Measurements from ENCODE around the gene AUNIP. TPM values are rescaled to one million over a fixed set of nuclear protein-coding genes. Genes with fewer than 3 reads are reported as not detected.

The AUNIP gene, protein sequence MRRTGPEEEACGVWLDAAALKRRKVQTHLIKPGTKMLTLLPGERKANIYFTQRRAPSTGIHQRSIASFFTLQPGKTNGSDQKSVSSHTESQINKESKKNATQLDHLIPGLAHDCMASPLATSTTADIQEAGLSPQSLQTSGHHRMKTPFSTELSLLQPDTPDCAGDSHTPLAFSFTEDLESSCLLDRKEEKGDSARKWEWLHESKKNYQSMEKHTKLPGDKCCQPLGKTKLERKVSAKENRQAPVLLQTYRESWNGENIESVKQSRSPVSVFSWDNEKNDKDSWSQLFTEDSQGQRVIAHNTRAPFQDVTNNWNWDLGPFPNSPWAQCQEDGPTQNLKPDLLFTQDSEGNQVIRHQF
- total RNA-seq: 1 to 10 TPM; 8.4 to 9.1 TPM

DNA sequence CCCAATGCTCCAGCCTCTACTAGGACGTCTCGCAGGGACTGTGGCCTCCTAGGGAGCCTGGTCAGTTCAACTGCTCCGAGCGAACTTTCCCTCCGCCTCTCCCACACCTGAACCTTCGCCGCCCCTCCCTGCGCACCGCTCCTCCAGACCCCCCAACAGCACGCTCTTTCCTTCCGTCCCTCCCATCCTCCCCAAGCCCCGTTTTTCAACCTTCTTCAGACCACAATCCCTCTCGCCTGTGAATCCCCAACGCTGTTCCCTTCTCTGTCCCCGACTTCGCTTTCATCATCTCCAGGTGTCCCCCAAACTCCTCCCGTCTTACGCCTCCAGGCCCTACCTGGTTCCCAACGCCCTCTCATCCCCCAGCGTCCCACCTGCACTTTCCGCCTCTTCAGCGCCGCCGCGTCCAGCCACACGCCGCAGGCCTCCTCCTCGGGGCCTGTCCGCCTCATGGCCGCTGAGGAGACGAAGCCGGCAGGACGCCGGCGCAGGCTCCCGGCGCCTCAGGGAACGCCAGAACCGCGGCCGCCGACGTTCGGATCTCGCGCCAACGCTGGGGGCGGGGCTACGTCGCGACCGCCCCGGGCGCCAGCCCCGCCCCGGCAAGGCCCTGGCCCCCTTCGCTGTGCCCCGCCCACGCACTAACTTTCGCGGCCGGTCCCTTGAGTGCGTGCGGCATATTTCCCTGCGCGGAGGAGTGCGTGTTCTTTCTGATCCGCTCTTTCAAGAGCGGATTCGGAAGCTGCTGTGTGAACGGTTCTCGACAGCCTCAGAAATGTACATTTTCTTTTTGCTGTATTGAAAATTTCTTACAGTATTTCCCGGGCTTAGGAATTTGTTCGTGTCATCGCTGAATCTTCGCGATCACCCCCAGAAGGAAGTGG, at the start of gene AUNIP:
Gene AUNIP (minus strand): TSS at position 552 of the 884 bp plus-strand sequence. CDS start 100 bp downstream, at position 452.
- H3K4me3 Mint-ChIP-seq: peak within 1 kb of the TSS; percentile 92
- no peaks in the 10 kb centered on the region for H3K9me3 Mint-ChIP-seq
- intact Hi-C loops (cut with micrococcal nuclease): loop anchor here (1.0 kb wide), 3 partner anchors 16 to 139 kb away; partner anchors contain the start of genes PAFAH2 and PAQR7
- peak within 1 kb of the TSS; percentile 87 for H3K27ac Mint-ChIP-seq
- H3K36me3 Mint-ChIP-seq (ENCODE audit: low read depth): no peaks in the 10 kb centered on the region
- peaks cover 15% of the 10 kb centered on the region for H3K4me1 Mint-ChIP-seq (ENCODE audit: low read depth)
- peak; percentile 92 for DNase-seq
- CTCF ChIA-PET: interaction anchor here (0.5 to 1.0 kb wide), 3 partner anchors 36 to 238 kb away, joined by 3 to 6 read pairs (median 4); no protein-coding TSS in a partner anchor
- H3K27me3 Mint-ChIP-seq (ENCODE audit: low read depth): no peaks in the 10 kb centered on the region

DNA sequence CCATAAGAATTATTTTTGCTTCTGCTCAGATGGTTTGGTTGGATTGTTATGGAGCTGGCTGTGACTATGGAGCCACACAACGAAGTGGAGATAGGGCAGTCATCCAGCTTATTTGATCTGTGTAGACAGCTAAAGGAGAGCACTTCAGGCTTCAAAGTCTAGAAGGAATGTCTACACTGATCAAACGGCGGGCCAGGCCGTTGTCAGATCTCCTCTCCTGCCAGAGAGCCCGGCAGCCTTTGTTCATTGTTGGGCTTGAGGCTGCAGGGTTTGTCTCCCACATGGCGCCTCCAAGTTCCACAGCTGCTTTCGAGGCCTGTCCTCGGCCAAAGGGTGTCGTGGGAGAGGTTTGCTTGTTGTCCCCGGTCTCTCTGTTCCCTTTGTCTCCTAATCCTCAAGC, 49.8 kb upstream of the AUNIP start:
- no peaks in the 10 kb centered on the region for H3K9me3 Mint-ChIP-seq

DNA sequence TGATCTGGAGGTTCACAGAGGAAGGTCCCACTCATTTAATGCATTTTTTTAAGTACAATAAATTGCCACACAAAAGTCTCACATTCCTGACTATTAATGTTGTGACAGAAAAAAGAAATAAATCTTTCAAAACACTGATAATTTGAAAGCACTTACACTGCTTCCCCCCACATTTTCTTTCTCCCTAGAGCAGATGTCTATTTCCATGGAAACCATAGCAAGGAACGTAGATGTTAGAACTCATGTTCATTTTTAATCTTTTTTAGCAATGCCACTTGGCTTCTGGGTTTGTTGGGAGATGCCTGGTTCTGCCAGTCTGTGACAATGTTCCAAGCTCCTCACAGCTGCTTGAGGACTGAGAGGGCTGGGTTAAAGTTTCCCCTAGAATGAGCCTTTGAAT, 48.9 kb upstream of the AUNIP start:
- Mint-ChIP-seq H3K27me3 (ENCODE audit: low read depth) (no peaks in the 10 kb centered on the region), H3K9me3 (no peaks in the 10 kb centered on the region), H3K27ac (no peak overlapping the region), H3K36me3 (ENCODE audit: low read depth) (peaks cover 18% of the 10 kb centered on the region), H3K4me1 (ENCODE audit: low read depth) (peaks cover 24% of the 10 kb centered on the region), H3K4me3 (no peak overlapping the region)
- DNase-seq: no peak
- CTCF ChIA-PET: no interaction called here
- intact Hi-C loops (cut with micrococcal nuclease): loop anchor here (5.0 kb wide), 2 partner anchors 86 to 564 kb away; partner anchors contain the start of gene HMGN2

More for the DNA sequence above, 49.8 kb upstream of the AUNIP start:
- H3K27ac Mint-ChIP-seq: no peak overlapping the region
- no peak overlapping the region for H3K4me3 Mint-ChIP-seq
- H3K36me3 Mint-ChIP-seq (ENCODE audit: low read depth): peaks cover 13% of the 10 kb centered on the region
- CTCF ChIA-PET: no interaction called here
- DNase-seq: no peak
- H3K27me3 Mint-ChIP-seq (ENCODE audit: low read depth): no peaks in the 10 kb centered on the region
- intact Hi-C loops (cut with micrococcal nuclease): loop anchor here (5.0 kb wide), 2 partner anchors 87 to 563 kb away; partner anchors contain the start of gene HMGN2
- peaks cover 21% of the 10 kb centered on the region for H3K4me1 Mint-ChIP-seq (ENCODE audit: low read depth)

DNA sequence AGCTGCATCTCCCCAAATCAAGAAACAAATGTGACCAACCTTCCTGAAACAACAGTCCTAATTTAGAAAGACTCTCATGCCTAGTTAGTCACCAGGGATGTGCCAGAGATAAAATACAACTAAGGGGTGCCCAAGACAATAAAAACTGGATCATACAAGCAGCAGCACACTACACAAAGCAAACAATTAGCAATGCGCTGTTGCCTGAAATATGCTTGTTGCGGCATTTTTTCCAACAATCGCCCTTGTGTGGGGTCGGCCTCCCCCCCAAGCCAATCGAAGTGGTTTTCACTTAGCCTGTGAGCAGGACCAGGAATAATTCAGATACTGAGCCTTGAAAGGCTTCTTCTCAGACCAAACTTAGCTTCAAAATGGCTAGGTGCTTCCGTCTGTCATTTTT, 48.3 kb upstream of the AUNIP start:
- intact Hi-C loops (cut with micrococcal nuclease): loop anchor here (2.0 to 5.0 kb wide), 3 partner anchors 85 to 565 kb away; partner anchors contain the start of genes HMGN2 and PDIK1L
- Mint-ChIP-seq H3K4me1 (ENCODE audit: low read depth) (peaks cover 28% of the 10 kb centered on the region), H3K27ac (no peak overlapping the region), H3K9me3 (no peaks in the 10 kb centered on the region), H3K27me3 (ENCODE audit: low read depth) (no peaks in the 10 kb centered on the region), H3K36me3 (ENCODE audit: low read depth) (peaks cover 23% of the 10 kb centered on the region), H3K4me3 (peak overlapping the region; percentile 28)
- no peak for DNase-seq
- CTCF ChIA-PET: interaction anchor here (1.9 kb wide), 1 partner anchor 14 kb away, joined by 5 read pairs; no protein-coding TSS in a partner anchor

DNA sequence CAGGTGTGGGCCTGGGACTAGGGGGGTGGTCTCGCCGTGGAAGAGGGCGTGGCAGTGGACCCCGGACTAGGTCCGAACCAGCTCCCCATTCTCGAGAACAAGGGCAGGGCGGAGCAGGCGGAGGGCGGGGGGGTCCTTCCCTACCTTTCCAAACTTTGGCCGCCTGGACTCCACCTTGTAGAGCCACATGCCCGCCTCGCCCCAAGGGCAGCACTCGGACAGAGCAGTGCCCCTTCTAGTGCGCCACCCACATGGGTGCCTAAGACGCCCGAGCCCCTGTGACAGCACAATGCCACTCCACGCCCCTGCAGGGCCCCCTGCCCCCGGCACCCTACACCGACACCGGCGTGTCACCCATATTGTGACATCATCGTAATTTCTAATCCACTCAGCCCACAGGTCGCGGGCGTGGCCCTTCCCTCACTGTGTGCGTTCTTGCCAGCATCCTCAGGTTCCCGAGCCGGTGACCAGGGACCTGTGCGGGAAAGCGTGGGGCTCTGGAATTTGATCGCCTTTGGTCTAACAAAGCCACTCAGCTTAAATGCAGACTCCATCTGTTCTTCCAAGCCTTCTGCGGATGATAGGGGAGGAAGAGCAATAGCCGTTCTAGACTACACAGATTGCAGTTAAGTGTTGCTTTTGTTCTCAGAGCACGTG, 47.5 kb upstream of the AUNIP start:
- CTCF ChIA-PET: interaction anchor here (1.9 kb wide), 1 partner anchor 15 kb away, joined by 5 read pairs; no protein-coding TSS in a partner anchor
- Mint-ChIP-seq H3K36me3 (ENCODE audit: low read depth) (peaks cover 27% of the 10 kb centered on the region), H3K4me3 (peak overlapping the region; percentile 94), H3K4me1 (ENCODE audit: low read depth) (peaks cover 29% of the 10 kb centered on the region), H3K27me3 (ENCODE audit: low read depth) (no peaks in the 10 kb centered on the region), H3K9me3 (no peaks in the 10 kb centered on the region), H3K27ac (peak overlapping the region; percentile 53)
- intact Hi-C loops (cut with micrococcal nuclease): loop anchor here (1.0 to 5.0 kb wide), 5 partner anchors 16 to 566 kb away; partner anchors contain the start of genes HMGN2 and PDIK1L
- peak; percentile 35 for DNase-seq

DNA sequence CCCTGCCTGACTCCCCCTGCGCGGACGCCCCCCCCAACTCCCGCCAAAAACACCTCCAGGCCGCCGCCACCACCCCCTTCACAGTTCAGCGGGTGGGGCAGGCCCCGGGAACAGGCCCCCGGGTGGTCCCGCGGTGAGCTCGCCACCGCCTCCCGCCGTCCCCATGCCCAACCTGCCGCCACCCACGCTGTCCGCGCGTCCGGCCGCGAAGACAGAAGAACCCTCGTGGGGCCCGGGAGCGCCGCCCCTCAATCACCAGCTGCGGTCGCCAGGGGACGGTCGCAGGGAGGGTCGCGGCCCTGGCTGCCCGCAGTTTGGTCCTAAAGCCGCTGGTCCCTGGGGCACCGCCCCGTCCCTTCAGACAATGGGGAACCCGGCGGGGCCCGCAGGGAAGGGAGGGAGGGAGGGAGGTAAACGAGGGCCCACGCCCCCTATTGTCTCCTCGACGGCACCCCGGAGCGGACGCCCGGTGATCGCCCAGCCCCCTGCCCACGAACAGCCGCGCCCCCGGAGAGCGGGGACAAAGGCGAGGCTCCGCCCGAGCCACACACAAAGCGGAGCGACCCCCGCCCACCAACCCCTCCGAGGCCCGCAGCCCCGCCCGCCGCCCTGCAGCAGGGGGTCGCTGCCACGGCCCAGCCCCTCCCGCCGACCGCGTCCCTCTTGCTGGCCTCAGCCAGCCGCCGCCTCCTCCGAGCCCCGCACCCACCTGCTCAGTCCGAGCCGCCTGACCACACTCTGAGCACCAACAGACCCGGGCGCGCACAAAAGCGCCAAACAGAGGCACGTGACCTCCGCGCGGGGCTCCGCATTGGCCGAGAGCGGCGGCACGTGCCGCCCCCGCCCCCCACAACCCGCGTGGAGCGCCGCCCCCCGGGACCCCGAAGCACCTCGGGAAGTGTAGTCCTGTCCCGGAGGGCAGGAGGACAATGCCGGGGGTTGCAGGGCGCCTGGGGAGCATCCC, 46.7 kb upstream of the AUNIP start, which contains the start of gene STMN1:
Gene STMN1 (minus strand): TSS at position 740 of the 964 bp plus-strand sequence. CDS start 1,743 bp downstream, outside the sequence.
- H3K27me3 Mint-ChIP-seq (ENCODE audit: low read depth): no peaks in the 10 kb centered on the region
- peak within 1 kb of the TSS; percentile 94 for H3K4me3 Mint-ChIP-seq
- peak within 1 kb of the TSS; percentile 90 for H3K27ac Mint-ChIP-seq
- H3K36me3 Mint-ChIP-seq (ENCODE audit: low read depth): peaks cover 35% of the 10 kb centered on the region
- peak; percentile 94 for DNase-seq
- intact Hi-C loops (cut with micrococcal nuclease): loop anchor here (1.0 to 5.0 kb wide), 7 partner anchors 16 to 566 kb away; partner anchors contain the start of genes HMGN2, PAFAH2, PAQR7 and PDIK1L
- CTCF ChIA-PET: interaction anchor here (0.7 to 2.9 kb wide), 6 partner anchors 8 to 684 kb away, joined by 3 to 19 read pairs (median 4); partner anchors contain the start of gene PAFAH2
- H3K9me3 Mint-ChIP-seq: no peaks in the 10 kb centered on the region
- H3K4me1 Mint-ChIP-seq (ENCODE audit: low read depth): peaks cover 29% of the 10 kb centered on the region

DNA sequence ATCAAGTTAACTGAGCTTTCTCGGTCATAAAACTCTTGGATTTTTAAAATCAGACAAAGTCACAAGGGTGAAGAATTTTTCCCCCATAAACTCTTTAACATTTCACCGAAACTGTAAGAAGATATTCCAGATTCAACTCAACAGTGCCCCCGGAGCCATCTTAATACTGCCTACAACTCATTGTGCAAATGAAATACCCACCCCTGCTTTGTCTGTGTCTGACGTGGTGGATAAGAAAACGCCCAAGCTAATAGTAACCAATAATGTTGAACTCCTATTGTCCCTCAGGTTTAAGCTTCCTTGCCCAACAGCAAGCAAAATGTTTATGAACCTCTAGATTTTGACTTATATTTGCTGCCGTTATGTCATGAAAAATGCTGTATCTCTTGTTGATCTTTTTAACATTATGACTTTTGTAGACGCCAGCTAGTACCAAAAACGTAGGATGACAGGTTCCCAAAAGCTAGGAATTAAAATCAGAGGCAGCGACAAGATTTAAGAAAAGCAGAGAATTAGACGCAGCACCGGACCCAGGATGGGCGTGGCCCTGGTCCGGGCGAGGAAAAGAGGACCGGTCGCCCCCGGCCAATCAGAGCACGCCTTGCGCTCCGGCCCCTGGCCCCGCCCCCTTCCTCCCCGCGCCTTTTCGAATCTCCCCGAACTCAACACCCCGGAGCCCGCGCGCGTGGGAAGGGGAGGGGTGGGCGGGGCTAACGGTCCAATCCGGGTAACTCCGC, 45.9 kb upstream of the AUNIP start:
- peak; percentile 98 for DNase-seq
- Mint-ChIP-seq H3K36me3 (ENCODE audit: low read depth) (peaks cover 44% of the 10 kb centered on the region), H3K4me1 (ENCODE audit: low read depth) (peaks cover 30% of the 10 kb centered on the region), H3K9me3 (no peaks in the 10 kb centered on the region), H3K4me3 (peak overlapping the region; percentile 94), H3K27me3 (ENCODE audit: low read depth) (no peaks in the 10 kb centered on the region), H3K27ac (peak overlapping the region; percentile 88)
- intact Hi-C loops (cut with micrococcal nuclease): loop anchor here (1.0 to 5.0 kb wide), 4 partner anchors 30 to 567 kb away; partner anchors contain the start of genes HMGN2, PAFAH2 and PAQR7
- CTCF ChIA-PET: interaction anchor here (0.6 to 2.9 kb wide), 7 partner anchors 9 to 683 kb away, joined by 3 to 19 read pairs (median 3); partner anchors contain the start of gene PAFAH2

DNA sequence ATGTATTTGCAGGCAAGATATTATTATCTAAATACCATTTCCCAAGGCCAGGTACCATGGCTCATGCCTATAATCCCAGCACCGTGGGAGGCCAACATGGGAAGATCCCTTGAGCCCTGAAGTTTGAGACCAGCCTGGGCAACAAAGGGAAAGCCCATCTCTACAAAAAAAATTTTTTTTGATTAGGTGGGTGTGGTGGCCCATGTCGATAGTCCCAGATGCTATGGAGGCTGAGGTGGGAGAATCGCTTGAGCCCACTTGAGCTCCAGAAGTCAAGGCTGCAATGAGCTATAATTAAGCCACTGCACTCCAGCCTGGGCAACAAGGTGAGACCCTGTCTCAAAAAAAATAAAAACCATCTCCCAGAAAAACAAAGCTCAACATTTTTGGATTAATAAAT, 44.7 kb upstream of the AUNIP start:
- CTCF ChIA-PET: interaction anchor here (0.7 to 2.9 kb wide), 5 partner anchors 8 to 93 kb away, joined by 3 to 19 read pairs (median 5); partner anchors contain the start of gene PAFAH2
- peak overlapping the region; percentile 94 for H3K4me3 Mint-ChIP-seq
- peaks cover 51% of the 10 kb centered on the region for H3K36me3 Mint-ChIP-seq (ENCODE audit: low read depth)
- H3K4me1 Mint-ChIP-seq (ENCODE audit: low read depth): peaks cover 30% of the 10 kb centered on the region
- H3K27me3 Mint-ChIP-seq (ENCODE audit: low read depth): no peaks in the 10 kb centered on the region
- intact Hi-C loops (cut with micrococcal nuclease): no loop called here
- DNase-seq: no peak
- H3K27ac Mint-ChIP-seq: no peak overlapping the region
- no peaks in the 10 kb centered on the region for H3K9me3 Mint-ChIP-seq

DNA sequence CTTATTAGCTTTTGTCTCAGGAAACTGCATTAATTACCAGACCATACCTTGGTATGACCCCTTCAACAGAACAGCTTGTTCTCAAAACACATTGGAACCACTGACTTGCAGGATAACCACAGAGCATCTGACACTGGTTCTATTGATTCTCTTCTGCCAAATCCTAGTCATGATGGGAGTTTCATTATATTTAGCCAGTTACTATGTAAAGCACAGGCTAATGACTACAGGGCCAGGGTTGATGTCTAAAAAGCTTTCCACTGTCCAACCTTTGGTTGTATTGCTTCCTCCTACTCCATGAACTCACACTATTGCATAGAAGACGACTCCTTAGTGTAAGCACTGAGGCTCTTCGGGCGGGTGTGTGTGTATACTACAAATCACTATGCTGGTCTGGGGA, 43.2 kb upstream of the AUNIP start:
- intact Hi-C loops (cut with micrococcal nuclease): no loop called here
- Mint-ChIP-seq H3K4me3 (no peak overlapping the region), H3K4me1 (ENCODE audit: low read depth) (peaks cover 30% of the 10 kb centered on the region), H3K9me3 (no peaks in the 10 kb centered on the region), H3K27me3 (ENCODE audit: low read depth) (no peaks in the 10 kb centered on the region), H3K36me3 (ENCODE audit: low read depth) (peaks cover 62% of the 10 kb centered on the region), H3K27ac (no peak overlapping the region)
- DNase-seq: no peak
- CTCF ChIA-PET: interaction anchor here (0.6 to 2.9 kb wide), 3 partner anchors 95 to 383 kb away, joined by 3 to 15 read pairs (median 7); partner anchors contain the start of gene PAFAH2

DNA sequence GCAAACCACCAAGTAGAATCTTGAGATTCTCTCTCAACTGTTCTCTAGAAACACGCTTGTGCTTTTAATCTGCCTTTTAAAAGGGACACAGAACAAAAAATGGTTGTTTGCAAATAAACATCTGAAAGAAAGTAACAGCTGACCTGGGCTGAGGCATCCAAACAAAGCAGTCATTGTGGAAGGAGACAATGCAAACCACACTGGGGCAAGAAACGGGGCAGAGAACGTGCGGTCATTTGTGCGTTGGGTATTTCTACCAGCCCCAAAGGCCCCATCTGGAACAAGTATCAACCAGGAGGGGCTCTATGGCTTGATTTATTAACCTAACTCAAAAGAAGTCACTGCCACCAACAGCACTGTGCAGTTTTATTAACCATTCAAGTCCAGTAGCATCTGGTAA, 41.0 kb upstream of the AUNIP start:
- intact Hi-C loops (cut with micrococcal nuclease): no loop called here
- H3K9me3 Mint-ChIP-seq: no peaks in the 10 kb centered on the region
- H3K4me3 Mint-ChIP-seq: no peak overlapping the region
- CTCF ChIA-PET: interaction anchor here (0.6 to 2.9 kb wide), 2 partner anchors 97 to 154 kb away, joined by 3 to 15 read pairs; partner anchors contain the start of gene PAFAH2
- H3K27ac Mint-ChIP-seq: no peak overlapping the region
- no peaks in the 10 kb centered on the region for H3K27me3 Mint-ChIP-seq (ENCODE audit: low read depth)
- H3K36me3 Mint-ChIP-seq (ENCODE audit: low read depth): peaks cover 62% of the 10 kb centered on the region
- peaks cover 34% of the 10 kb centered on the region for H3K4me1 Mint-ChIP-seq (ENCODE audit: low read depth)
- DNase-seq: no peak
